Stimulated activated CD4-positive, alpha-beta T cell treated with anti-CD3 and anti-CD28 coated beads, Interleukin-1b, Interleukin-23, amount 100 ng/mL, for 48 hours (primary cell): ENCODE measurements around the gene PIK3C3.
"Not testable (repeated sequence)": the region's sequence is repeated elsewhere in the genome, so short reads cannot be mapped to it uniquely, and the experiment has no call there.

Experiments used
- DNase-seq: peaks from one replicate; pipeline ENCODE4 v3.0.0-alpha.2; 2020

Gene PIK3C3

DNA sequence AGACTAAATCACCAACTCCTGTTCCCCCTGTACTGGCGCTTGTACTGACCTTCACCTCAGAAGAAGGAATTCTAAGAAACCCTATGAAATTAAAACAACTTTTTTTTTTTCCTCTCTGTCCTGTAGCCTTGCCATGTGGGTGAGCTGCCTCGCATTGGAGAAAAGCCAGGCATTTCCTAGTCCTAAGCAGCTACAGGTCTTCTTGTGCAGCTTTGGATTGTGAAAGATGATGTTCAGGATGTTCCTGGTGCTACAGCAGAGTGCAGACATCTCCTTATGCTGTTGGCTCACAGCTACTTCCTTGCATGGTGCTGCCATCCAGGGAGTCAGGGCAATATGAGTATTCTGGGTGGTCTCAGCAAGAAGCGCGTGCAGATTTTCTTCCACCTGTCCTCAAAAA, 11.9 kb downstream of the PIK3C3 start:
- no peak for DNase-seq

DNA sequence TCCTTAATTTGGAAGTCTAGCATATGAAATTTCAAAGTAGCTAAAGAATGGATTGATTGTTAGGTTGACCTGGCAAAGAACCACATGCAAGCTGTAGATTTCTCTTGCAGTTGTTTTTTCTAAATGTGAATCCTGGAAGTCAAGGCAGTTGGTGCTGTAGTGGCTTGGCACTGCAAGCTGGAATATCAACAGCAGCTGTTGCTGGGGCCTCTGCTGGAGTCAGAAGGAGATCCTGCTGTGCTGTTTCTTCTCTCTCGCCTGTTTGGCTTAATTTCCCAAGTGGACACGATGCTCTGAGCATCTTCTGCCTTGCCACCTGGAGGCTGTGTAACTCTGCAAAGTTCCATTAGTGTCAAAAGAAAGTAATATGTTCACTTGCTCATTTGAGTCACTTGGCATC, 12.6 kb downstream of the PIK3C3 start:
- DNase-seq = no peak

DNA sequence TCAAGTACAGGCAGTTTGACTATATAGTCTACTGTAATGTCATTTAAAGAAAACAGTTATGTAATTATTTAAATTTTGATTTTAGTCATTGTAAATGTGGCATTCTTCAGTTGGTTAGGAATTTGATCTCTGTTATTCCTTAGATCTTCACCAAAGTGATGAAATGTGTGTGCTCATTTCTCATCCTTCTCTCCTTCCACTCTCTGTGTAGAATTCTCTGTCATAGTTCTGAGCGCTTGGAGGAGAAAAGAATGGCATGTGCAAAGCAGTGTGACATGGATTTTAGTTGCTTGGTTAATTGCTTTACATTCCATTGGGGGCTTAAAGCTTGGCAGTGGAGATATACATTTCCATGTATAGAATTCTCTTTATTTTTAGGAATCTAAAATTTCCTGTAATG, 14.8 kb downstream of the PIK3C3 start:
- no peak for DNase-seq

DNA sequence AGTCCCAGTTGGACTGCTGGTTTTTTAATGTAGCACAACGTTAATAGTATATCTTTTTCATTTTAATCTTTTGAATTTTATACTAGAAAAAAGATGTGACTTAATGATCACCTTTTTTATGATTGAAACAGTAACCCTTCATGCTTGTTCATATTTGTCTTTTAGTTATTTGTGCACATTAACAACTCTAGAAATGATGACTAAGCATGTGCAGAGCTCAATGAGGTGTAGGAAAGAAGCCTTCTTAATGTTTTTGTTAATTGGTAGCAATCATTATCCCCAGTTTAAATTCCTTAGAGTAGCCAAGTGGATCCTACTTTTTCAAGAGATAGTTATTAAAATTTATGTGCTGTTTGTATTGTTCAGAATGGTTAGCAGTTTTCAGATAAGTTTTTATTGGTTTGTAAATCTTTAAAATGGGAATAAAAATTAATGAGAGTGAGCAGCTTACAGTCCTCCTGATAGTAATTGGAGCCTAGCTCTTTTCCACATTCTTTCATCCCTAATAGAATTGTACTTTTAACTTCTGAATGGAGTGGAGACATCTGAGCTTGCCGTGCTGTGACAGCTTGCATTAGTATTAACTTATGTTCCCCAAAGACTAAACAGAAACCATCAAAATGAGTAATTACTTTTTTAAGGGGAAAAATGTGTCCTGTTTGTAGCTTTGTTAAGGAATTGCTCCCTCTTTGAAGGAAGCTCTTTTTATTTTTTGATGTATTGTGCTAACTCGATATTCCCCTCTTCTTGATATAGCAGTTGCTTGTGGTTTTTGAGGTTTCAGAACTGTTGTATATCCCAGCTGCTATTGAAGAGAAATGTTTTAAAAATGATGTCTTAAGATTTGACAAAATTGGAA, 17.3 kb downstream of the PIK3C3 start:
- no peak for DNase-seq

DNA sequence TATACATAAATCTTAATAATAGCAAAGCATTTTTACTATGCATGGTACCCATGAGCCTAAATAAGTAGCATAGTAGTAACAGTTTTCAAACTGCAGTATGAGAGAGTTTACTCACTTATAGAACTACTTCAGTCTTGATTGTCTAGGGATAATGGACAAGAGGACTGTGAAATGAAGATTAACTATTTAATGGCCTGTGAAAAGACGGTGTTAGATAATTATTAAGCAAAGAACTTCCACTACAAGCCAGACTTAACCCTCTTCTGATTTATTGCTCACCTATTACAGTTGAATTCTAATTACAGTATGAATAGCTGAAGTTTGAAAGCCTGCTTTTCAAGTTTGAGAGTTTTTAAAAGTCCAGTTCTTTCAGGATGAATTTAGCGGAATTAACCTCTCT, 18.9 kb downstream of the PIK3C3 start:
- DNase-seq = no peak

DNA sequence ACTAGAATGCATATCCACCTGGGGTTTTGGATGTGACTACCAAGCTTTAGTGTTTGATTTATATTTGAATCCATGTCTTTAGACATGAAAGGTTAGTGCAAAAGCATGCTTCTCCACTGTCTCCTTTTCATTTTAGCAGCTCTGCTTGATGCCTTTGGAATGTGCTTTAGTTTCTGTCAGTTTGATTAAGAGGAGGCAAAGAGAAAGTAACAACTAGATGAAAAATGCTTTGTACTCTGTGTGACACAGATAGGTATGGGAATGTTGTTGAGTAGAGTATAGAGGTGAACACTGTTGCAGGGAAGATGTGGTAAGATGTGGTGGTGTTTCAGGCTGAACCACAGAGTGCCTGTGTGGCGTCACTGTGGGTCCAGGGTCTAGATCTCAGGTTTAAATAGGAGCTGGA, 19.8 kb downstream of the PIK3C3 start:
- DNase-seq = peak; percentile 6

DNA sequence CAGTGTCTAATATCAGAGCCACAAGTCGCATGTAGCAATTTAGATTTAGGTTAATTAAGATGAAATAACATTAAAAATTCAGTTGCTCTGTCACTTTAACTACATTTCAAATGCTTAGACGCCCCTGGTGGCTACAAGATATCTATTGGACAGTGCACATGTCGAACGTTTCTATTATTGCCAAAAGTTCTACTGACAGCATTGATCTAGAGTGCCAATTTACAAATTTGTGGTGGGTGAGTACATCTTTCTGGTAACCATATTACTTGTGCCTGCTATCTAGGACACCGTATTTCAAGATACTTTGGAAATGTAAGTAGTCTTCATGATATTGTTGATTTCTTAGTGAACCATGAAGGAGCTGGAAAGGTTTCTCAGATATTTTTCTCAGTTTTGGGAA, 20.2 kb downstream of the PIK3C3 start:
- no peak for DNase-seq

DNA sequence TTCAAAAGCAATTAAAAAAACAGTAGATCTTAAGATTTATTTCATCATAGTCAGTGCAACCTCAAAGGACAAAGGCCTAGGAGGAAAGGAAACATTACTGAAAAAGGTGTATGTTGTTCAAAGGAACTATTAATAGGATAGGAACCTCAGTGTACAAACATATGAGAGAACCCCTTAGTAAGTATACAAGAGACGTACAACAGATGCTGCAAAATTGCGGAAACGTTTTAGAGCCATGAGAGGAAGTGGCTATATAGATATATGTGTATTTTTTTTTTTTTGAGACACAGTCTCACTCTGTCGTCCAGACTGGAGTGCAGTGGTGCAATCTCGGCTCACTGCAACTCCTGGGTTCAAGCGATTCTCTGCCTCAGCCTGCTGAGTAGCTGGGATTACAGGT, 22.2 kb downstream of the PIK3C3 start:
- no peak for DNase-seq

DNA sequence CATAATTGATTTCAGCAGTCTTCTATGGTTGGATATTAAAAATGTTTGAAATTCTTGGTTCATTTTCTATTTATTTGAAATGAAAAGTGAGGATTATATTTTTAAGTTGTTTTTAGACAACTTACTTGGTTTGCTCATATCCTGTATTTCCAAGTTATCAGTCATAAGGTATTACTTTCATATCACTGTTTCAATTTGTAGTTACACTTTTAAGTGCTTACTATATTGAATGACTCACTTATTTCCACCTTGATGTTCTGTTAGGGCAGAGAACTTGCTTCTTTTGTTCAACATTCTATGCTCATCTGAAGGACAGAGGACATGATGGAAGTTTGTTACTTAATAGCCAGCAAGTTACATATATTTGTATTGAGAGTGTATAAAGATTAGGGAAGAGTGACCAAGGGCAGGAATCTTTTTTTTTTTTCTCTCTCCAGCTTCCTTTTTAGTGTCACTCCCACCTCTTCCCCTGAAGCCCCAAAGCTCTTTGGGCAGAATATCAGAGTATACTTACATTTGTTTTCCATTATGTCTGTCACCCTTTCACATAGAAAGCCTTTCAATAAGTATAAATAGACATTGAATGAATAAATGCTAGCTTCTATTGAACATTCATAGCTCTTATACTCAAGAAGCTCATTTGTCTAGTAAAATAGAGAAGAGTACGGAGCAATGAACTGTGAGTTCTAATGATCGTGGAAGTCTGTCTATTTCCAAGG, 28.1 kb downstream of the PIK3C3 start:
- DNase-seq = no peak

DNA sequence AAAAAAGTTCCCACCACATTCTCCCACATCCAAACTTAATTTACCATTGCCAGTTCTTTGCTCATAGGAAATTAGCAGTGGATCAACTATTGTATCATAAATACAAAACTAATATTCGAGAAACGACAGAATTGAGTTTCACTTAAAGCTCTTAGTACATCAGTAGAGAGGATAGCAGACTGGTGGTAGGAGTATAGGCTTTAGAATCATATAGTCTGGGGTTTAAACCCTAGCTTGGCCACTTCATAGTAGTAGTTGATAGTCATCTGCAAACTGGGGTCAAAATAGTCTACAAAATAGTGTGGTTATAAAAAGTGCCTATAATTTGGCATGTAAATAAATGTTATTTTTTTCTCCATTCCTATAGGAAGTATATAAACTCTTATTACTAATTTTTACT, 30.9 kb downstream of the PIK3C3 start:
- no peak for DNase-seq

DNA sequence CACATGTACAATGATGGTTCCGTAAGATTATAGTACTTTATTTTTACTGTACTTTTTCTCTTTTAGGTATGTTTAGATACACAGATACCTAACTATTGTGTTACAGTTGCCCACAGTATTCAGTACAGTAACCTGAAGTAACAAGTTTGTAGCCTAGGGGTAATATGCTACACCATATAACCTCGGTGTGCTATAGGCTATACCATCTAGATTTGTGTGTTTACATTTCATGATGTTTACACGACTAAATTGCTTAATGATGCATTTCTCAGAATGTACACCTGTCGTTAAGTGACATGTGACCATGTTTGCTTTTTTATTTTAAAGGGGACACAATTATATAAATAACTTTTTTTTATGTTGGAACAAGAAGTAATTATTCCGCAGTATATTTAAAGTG, 34.5 kb downstream of the PIK3C3 start:
- DNase-seq = no peak

DNA sequence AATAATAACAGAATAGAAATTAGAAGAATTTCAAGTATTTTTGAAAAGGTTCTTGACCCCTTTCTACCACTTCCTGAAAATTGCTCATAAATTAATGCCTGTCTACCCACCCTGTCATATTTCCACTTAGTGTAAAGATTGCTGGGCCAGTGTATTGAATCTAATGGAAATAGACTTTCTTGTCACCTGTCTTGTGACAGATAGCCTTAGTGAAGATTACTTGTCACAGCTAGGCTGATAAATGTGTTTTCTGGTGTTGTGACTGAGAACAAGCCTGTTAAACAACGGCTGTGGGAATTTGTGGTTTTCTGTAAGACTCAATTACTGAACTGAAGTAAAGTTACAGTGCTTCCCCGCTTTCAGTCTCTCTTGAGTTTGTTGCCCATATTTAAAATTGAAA, 37.0 kb downstream of the PIK3C3 start:
- DNase-seq = no peak

DNA sequence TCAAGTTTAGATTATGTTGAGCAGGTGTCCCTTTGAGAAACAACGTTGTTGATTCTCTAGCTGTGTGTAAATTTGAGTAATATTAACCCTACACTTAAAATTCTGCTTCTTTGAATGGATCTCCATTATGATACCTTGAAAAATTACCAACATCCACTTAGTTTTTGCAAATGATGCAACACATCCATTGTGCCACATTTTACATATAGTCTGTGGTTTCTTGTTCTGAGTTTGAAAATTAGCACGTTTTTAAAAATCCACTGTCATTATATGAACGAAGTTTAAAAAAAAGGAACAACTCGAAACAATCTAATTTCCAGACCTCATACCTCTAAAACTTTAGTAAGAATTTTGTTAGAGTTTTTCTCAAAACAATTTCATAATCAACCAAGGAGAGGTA, 37.7 kb downstream of the PIK3C3 start:
- no peak for DNase-seq

DNA sequence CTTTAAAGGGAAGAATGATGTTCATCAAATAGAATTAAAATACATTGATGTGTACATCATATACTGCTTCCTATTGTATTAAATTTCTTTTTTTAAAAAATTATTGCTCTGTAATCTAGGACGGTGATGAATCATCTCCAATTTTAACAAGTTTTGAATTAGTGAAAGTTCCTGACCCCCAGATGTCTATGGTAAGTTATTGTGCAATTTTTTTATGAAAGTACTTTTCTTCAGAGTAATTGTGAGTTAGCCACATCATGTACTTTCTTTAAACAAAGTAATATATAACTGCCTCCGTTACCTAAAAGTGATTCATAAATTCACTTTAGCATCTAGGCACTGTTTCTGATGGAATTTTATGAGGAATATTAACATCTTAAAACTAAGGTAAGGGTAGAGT, 38.1 kb downstream of the PIK3C3 start:
- DNase-seq = no peak

DNA sequence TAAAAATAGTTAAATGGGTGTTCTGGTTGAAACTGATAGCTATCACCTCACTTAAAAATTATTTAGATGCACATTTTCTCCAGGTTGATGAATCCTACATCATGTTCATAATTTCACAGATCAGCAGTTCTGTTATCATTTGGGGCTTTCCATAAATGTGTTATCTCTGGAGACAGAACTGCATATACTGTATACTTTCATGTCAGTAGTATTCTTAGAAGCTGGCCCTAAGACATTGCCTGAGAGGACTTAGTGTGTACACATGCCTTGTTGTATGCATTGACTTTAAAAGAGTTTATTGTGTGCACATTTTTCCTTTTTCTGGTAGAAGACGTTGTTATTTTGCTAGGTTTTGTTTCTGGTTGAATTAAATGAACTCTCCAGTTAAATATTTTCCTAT, 41.0 kb downstream of the PIK3C3 start:
- no peak for DNase-seq

DNA sequence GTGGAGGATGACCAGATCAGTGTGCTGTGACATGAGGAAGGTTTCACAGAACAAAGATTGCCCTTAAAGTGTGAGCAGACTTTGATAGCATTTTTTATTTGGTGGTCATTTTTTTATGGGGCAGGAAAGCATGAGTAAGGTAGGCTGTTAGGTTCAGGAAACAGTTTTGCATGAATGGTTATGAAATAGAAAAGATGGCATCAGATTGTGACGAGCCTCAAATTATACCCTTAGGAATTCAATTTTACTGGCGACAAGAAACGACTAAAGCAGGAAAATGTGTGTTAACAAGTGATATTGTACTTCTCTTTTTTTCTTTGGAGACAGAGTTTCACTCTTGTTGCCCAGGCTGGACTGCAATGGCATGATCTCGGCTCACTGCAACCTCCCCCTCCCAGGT, 44.7 kb downstream of the PIK3C3 start:
- no peak for DNase-seq

DNA sequence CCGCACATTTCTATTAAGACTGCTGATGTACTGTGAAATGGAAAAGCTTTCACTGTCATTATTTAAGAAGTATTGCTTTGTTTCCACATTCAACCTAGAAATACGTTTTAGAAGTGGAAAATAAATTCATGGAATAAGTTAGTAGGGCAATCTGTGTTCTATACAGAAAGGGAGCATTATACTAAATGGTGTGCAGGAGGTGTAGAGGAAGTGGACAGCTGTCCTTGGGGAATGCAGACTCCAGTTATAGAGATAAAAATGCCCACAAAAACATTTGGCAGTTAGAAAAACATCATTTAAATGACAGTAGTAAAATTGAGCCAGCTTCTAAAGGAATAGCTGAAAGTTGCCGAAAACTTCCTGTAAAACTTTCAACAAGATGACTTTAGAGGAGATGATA, 46.8 kb downstream of the PIK3C3 start:
- DNase-seq = no peak

DNA sequence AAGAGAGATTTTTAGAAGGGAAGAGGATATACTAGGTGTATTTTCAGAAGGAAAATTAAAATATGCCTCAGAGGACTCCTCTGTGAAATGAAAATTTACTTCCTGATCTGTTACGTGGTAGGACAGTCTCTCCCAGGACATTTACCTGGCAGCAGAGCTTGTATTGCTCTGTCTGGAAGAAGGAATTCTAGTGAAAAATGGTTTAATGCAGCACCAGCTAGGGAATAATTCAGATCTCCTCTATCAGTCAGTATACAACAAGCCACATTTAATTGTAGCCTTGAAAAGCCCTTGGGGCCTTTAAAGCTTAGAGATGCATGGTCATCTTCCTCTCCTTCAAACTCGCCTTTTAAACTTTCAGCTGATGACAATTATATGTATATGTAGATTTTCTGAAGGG, 49.6 kb downstream of the PIK3C3 start:
- DNase-seq = no peak

DNA sequence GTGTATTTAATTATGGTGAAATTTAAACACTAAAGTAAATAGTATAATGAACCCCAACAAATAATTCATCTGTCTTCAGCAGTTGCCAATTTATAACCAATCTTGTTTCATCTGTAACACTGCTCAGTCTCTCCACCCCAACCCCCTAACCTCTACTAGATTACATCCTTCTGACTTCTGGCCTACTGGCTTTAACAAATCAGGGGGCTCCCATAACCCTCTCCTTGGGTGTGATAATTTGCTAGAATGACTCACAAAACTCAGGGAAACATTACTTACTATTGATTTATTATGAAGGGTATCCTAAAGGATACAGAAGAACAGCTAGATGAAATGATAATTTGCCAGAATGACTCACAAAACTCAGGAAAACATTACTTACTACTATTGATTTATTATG, 50.7 kb downstream of the PIK3C3 start:
- no peak for DNase-seq

DNA sequence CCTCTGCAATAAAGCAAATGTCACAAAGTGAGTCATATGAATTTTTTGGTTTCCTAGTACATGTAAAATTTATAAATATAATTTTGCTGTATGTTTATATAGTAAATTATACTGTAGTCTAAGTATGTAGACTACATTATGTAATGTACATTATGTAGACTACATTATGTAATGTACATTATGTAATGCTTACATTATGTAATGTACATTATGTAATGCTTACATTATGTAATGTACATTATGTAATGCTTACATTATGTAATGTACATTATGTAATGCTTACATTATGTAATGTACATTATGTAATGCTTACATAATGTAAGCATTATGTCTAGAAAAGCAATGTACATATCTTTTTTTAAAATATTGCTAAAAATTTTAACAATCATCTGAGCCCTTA, 54.4 kb downstream of the PIK3C3 start:
- DNase-seq = not testable (repeated sequence)

DNA sequence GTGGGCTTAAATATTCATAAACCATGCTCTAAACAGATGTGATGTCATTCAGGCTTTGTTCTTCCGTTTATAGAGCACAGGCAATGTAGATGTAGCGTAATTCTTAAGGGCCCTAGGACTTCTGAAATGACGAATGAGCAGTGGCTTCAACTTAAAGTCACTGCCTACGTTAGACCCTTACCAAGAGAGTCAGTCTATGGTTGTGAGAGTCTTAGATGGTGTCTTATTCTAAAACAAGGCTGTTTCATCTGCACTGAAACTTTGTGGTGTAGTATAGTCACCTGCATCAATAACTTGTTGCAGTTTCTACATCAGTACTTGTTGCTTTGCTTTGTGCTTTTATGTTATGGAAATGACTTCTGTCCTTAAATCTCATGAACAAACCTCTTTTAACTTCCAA, 56.0 kb downstream of the PIK3C3 start:
- no peak for DNase-seq

DNA sequence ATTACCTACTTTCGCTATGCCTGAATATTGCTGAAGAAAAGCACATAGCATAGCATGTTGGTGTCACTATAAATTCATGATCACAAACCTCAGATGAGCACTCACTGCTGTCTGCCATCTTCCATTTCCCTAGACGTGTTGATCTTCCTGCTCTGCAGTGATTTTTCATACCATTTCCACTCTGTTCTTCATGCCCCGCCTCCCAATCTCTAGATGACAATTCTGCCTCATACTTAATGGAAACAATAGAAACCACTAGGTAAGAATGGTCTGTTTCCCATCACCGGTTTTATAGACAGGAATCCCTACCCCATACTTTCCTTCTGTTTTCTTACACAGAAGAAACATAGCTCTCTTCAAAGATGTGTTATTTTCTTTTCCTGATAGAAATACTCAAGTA, 63.8 kb downstream of the PIK3C3 start:
- no peak for DNase-seq

DNA sequence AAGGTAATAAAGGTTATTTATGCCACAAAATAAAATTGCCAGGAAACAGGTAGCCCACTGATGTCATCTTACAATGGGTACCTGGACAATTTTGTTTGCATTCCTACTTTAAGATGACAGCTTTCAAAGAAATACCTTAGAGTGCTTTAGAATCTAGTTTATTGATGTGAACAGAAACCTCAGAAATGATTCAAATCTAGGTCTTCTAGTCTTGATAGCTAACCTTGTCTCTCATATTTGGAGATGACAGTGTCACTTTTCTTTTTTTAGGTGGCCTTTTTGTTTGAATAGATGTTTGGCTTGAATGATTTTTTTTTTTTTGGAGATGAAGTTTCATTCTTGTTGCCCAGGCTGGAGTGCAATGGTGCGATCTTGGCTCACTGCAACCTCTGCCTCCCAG, 69.1 kb downstream of the PIK3C3 start:
- no peak for DNase-seq

DNA sequence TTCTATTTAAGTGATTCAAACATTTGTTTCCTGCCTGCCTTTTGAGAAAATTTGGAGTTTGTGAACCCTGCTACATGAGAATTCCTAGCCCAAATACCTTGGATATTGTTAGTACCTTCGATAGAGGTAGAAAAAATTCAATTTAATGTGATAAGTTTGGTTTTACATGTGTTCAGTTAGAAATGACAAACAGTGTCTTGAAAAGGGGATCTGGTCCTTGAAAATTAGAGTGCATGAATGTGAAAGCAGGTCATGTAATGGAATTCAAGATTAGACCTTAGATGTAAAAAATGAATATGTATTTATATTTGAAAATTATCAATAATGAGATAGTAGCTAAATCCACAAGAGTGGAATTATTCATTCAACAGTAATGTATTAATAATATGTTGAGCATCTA, 70.5 kb downstream of the PIK3C3 start:
- no peak for DNase-seq
